HCT116 (cell line): ENCODE measurements around the gene USP24. TPM values are rescaled to one million over a fixed set of nuclear protein-coding genes. Genes with fewer than 3 reads are reported as not detected.

Experiments
- ATAC-seq: fragments of 200-7000 bp; cut with Tn5 transposase; 2 replicates; pipeline ENCODE4 v1.9.1; 2020; ENCODE audit warnings: mild to moderate bottlenecking, moderate library complexity
- BruUV-seq: library from RNA; stranded (reverse); fragments of 400-500 nt; replicated peaks from 2 replicates; lab custom pipeline; 2021; lab: Mats Ljungman, UMichigan
- CTCF ChIA-PET: fragments of 300-600 bp; sonication (Branson Sonifier 250); formaldehyde crosslinking; loops from one replicate; lab custom pipeline; 2021; ENCODE audit warnings: antibody characterized with exemption; lab: Charles Lee
- POLR2A ChIA-PET: fragments of 300-600, 350-600 bp; sonication (Branson Sonifier 250); formaldehyde crosslinking; loops from one replicate; lab custom pipeline; 2021; ENCODE audit warnings: antibody characterized with exemption; lab: Charles Lee
- RAD21 ChIA-PET, 2 experiments: fragments of 300-600 bp; sonication (Branson Sonifier 250); formaldehyde crosslinking; loops; one replicate each; lab custom pipeline; 2023; ENCODE audit warnings: low total read pairs in 2 of 2; ENCODE audit not compliant: uncharacterized antibody in 2 of 2, unreplicated experiment in 2 of 2, low non-redundant PET in 1 of 2; lab: Charles Lee
- DNase-seq: peaks from one replicate; pipeline ENCODE4 v3.0.0-alpha.2; 2010; ENCODE audit warnings: low read depth, low spot score
- H2AFZ ChIP-seq: fragments of 200-600 bp; shearing (Covaris generic), sonication (generic); 2 replicates; pipeline ENCODE4 v1.6.1; 2017; ENCODE audit warnings: low read depth, mixed run types, mixed read lengths, antibody characterized with exemption, low read length; ENCODE audit not compliant: poor library complexity, severe bottlenecking
- H3K27ac ChIP-seq: 2 replicates; pipeline ENCODE4 v1.5.1; 2012; ENCODE audit warnings: low read depth, low read length
- H3K27me3 ChIP-seq: fragments of 200-600 bp; sonication (generic); 2 replicates; pipeline ENCODE4 v1.6.1; 2016; ENCODE audit warnings: mixed run types, low read length, mixed read lengths; ENCODE audit not compliant: insufficient read depth
- H3K36me3 ChIP-seq, 2 experiments: fragments of 200-500 bp in 1 of 2; fragments of 200-600 bp in 1 of 2; sonication (Bioruptor generic) in 1 of 2; sonication (generic) in 1 of 2; 2 replicates each; pipeline versions ENCODE4 v1.5.1 to v1.6.1; 2014 to 2016; ENCODE audit warnings: low read length in 2 of 2, inconsistent platforms in 1 of 2, mixed read lengths in 1 of 2, mixed run types in 1 of 2; ENCODE audit not compliant: insufficient read depth in 2 of 2, control insufficient read depth in 1 of 2
- H3K4me1 ChIP-seq, 2 experiments: fragments of 200-600 bp in 1 of 2; sonication (generic) in 1 of 2; 2 replicates each; pipeline versions ENCODE4 v1.5.1 to v1.6.1; 2012 to 2017; ENCODE audit warnings: low read length in 2 of 2, inconsistent platforms in 1 of 2, mild to moderate bottlenecking in 1 of 2, mixed read lengths in 1 of 2, mixed run types in 1 of 2, moderate library complexity in 1 of 2; ENCODE audit not compliant: insufficient read depth in 2 of 2, control insufficient read depth in 1 of 2
- H3K4me2 ChIP-seq: fragments of 200-600 bp; sonication (generic); 2 replicates; pipeline ENCODE4 v1.6.1; 2017; ENCODE audit warnings: mixed run types, low read length, mixed read lengths
- H3K4me3 ChIP-seq, 2 experiments: fragments of 200-600 bp in 1 of 2; sonication (generic) in 1 of 2; replicated peaks in 1 of 2; 2 replicates each; pipeline ENCODE4 v1.5.1; 2011 to 2016; ENCODE audit warnings: low read length in 2 of 2, control low read depth in 1 of 2, low read depth in 1 of 2, mild to moderate bottlenecking in 1 of 2, mixed read lengths in 1 of 2, mixed run types in 1 of 2
- H3K79me2 ChIP-seq: fragments of 200-600 bp; sonication (generic); 2 replicates; pipeline ENCODE4 v1.6.1; 2017; ENCODE audit warnings: mild to moderate bottlenecking, mixed run types, low read length, moderate library complexity, mixed read lengths; ENCODE audit not compliant: insufficient read depth
- H3K9ac ChIP-seq: fragments of 200-600 bp; sonication (generic); 2 replicates; pipeline ENCODE4 v1.6.1; 2016; ENCODE audit warnings: low read length, mixed read lengths
- H3K9me2 ChIP-seq: fragments of 200-600 bp; sonication (generic), shearing (Covaris generic); 2 replicates; pipeline ENCODE4 v1.6.1; 2017; ENCODE audit warnings: mixed run types, mild to moderate bottlenecking, moderate library complexity; ENCODE audit not compliant: insufficient read depth
- H3K9me3 ChIP-seq, 2 experiments: fragments of 200-500 bp in 1 of 2; fragments of 200-600 bp in 1 of 2; sonication (Bioruptor generic) in 1 of 2; sonication (generic) in 1 of 2; 2 replicates each; pipeline ENCODE4 v1.6.1; 2014 to 2017; ENCODE audit warnings: low read length in 2 of 2, mixed read lengths in 2 of 2, inconsistent platforms in 1 of 2, low read depth in 1 of 2, mild to moderate bottlenecking in 1 of 2, mixed run types in 1 of 2, moderate library complexity in 1 of 2; ENCODE audit not compliant: control insufficient read depth in 1 of 2, insufficient read depth in 1 of 2
- H4K20me1 ChIP-seq: fragments of 200-600 bp; sonication (generic), shearing (Covaris generic); 2 replicates; pipeline ENCODE4 v1.6.1; 2017; ENCODE audit warnings: mixed run types, mild to moderate bottlenecking, moderate library complexity; ENCODE audit not compliant: insufficient read depth
- CTCF ChIP-seq, 3 experiments: fragments of 200-600 bp in 1 of 3; sonication (generic) in 1 of 3; IDR thresholded peaks in 2 of 3; conservative IDR thresholded peaks in 1 of 3; 2 replicates each; pipeline ENCODE4 v1.5.1; 2012 to 2017; ENCODE audit warnings: low read depth in 2 of 3, low read length in 2 of 3, antibody characterized with exemption in 1 of 3, borderline replicate concordance in 1 of 3, control low read depth in 1 of 3, mild to moderate bottlenecking in 1 of 3, mixed read lengths in 1 of 3, mixed run types in 1 of 3, moderate library complexity in 1 of 3; ENCODE audit not compliant: insufficient read depth in 1 of 3
- EGR1 ChIP-seq: IDR thresholded peaks from 2 replicates; pipeline ENCODE4 v1.6.1; 2012; ENCODE audit warnings: low read depth
- EZH2 ChIP-seq: fragments of 200-600 bp; sonication (generic); IDR thresholded peaks from 2 replicates; pipeline ENCODE4 v1.6.1; 2017; ENCODE audit warnings: antibody characterized with exemption, mixed run types
- EZH2phosphoT487 ChIP-seq: fragments of 200-600 bp; IDR thresholded peaks from 2 replicates; pipeline ENCODE4 v1.6.1; 2018; ENCODE audit warnings: antibody characterized with exemption, borderline replicate concordance
- POLR2A ChIP-seq: IDR thresholded peaks from 2 replicates; pipeline ENCODE4 v1.7.0; 2011; ENCODE audit warnings: borderline replicate concordance; ENCODE audit not compliant: insufficient read depth, insufficient read length; ENCODE audit errors: extremely low read depth
- SP1 ChIP-seq: IDR thresholded peaks from 2 replicates; pipeline ENCODE4 v1.6.1; 2012; ENCODE audit warnings: low read depth
- intact Hi-C: fragments of 100-400 bp; cut with micrococcal nuclease; formaldehyde crosslinking; loops from 2 replicates; pipeline ENCODE4 v1.10.0; 2022
- total RNA-seq: library from RNA; stranded (reverse); gene quantifications from one replicate; pipeline ENCODE4 v1.2.1, GENCODE V29; 2021; ENCODE audit not compliant: unreplicated experiment
- TF ChIP-seq, protein P1 (sequence below): IDR thresholded peaks from 2 replicates; pipeline ENCODE4 v1.6.1; 2012
- TF ChIP-seq, protein P2 (sequence below): IDR thresholded peaks from 2 replicates; pipeline ENCODE4 v1.6.1; 2012

USP24 gene
- total RNA-seq, 1 experiment from 2014 or later, result 34.2 TPM

DNA sequence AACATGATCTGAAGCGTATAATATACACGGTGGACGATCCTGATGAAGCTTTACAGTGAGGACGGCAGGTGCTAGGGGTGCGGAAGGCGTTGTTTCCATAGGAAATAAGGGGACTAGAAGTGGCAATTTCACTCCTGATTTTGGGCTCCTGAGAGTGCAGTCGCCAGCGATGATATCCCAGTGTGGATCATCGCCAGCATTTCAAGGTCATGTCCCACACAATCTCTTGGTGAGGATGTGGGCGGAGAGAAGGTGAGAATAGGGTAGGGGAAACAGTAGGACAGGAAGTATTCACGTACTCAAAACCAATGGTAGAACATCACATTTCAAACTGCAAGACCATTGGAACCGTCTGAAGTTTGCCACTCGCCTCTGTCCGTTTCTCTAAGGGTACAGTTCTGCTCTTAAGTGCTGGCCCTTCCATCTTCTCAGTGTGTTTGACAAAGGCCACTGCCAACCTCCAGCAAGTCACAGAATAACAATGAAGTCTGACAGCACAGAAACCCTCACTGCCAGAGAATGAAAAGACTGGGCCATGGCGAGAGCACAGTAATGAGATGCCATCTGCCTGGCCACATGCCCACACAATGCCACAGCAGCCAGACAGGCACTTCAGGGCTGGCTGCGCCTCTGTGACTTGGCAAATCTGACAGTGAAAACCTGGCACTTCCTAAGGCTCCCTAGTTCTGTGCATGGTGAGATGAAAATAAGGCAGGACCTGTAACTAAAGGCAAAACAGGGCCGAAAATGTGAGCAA, 148.0 kb downstream of the USP24 start:
- CTCF ChIA-PET, result no interaction called here
- no peak overlapping the region for H3K4me2 ChIP-seq
- peaks cover 16 to 22% of the 10 kb centered on the region in 2 experiments; a peak in 3 of 4 replicates for H3K36me3 ChIP-seq
- TF ChIP-seq, protein P1, sequence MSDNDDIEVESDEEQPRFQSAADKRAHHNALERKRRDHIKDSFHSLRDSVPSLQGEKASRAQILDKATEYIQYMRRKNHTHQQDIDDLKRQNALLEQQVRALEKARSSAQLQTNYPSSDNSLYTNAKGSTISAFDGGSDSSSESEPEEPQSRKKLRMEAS, result no peak
- TF ChIP-seq POLR2A (no peak), CTCF (IDR thresholded peaks at IDR 0.05 in 2 of 3, conservative IDR thresholded peaks at IDR 0.05 in 1 of 3; ENCODE audit: borderline replicate concordance in 1 of 3, insufficient read depth in 1 of 3, low read depth in 2 of 3, low read length in 2 of 3) (no peak), EZH2phosphoT487 (no peak), EZH2 (no peak), SP1 (no peak), EGR1 (no peak)
- TF ChIP-seq, protein P2, sequence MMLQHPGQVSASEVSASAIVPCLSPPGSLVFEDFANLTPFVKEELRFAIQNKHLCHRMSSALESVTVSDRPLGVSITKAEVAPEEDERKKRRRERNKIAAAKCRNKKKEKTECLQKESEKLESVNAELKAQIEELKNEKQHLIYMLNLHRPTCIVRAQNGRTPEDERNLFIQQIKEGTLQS, result no peak
- H3K4me1 ChIP-seq, result peaks cover 0 to 5% of the 10 kb centered on the region in 2 experiments; a peak in 1 of 4 replicates
- H4K20me1 ChIP-seq, result no peaks in the 10 kb centered on the region
- no peak overlapping the region for H3K4me3 ChIP-seq
- RAD21 ChIA-PET, result no interaction called here
- no peak for DNase-seq
- no TSS peak for BruUV-seq
- no peaks in the 10 kb centered on the region for H3K27me3 ChIP-seq
- H3K79me2 ChIP-seq, result no peaks in the 10 kb centered on the region
- no peak overlapping the region for H3K27ac ChIP-seq
- intact Hi-C loops, result no loop called here
- H3K9me2 ChIP-seq, result no peaks in the 10 kb centered on the region
- POLR2A ChIA-PET, result no interaction called here
- ATAC-seq, result no peak
- no peaks in the 10 kb centered on the region for H3K9me3 ChIP-seq
- no peak overlapping the region for H3K9ac ChIP-seq
- no peak overlapping the region for H2AFZ ChIP-seq
